Brain pericyte (primary cell): ENCODE measurements around the gene COX17.

Experiments used
- DNase-seq: peaks from one replicate; pipeline ENCODE4 v3.0.0-alpha.2; 2012; ENCODE audit warnings: low read depth, low spot score

The COX17 gene

DNA sequence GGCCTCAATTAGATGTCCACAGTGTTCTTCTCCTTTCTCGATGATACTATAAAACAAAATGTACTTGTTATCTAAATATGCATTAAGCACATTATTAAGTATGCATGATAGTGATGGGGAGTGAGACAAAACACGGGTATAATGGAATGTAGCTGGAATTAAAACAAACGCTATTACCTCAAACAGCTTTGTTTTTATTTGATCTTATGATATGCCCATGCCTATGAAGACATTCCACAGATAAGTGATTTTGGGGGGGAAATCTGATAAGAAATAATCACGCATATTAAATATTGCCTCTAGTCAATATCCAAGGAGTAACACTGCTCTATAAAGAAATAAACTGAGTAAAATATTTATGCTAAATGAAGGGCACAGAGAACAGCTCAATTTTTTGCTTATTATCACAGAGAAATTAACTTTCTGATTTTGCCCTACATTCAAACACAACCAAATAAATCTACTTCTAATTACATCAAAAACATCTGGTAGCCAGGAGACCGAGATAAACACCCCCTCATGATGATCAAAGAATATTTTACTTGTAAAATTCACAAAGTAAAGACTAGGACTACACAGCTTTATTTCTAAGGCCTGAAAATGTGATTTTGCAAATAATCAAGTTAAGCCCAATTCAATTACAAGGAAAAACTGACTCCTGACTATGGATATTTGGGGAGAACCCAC, 1.9 kb downstream of the COX17 start:
- DNase-seq: no peak

DNA sequence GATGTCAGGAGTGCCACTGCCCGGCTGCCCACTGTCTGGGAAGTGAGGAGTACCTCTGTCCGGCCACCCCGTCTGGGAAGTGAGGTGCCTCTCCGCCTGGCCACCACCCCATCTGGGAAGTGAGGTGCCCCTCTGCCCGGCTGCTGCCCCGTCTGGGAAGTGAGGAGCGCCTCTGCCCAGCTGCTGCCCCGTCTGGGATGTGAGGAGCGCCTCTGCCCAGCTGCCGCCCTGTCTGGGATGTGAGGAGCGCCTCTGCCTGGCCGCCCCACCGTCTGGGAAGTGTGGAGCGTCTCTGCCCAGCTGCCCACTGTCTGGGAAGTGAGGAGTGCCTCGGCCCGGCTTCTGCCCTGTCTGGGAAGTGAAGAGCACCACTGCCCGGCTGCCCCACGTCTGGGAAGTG, 3.3 kb downstream of the COX17 start:
- no peak for DNase-seq

DNA sequence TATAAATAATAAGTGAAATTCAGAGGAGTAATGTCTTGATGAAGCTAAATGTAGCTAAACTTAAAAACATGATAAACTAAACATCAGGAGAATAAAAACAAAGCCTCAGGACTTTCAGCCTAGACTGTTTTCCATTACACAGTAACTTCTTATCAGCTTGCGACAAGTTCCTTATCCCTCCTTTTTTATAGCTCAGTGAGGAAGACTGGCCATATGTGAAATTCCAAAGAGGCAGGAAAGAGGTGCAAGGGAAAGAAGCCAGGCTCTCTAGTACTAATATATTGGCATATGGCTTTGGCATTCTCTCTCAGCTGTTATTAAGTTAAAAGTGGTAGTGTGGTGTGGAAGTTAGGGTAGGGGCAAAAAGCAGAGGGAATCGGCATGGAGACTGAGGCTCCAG, 4.4 kb downstream of the COX17 start:
- DNase-seq: no peak

DNA sequence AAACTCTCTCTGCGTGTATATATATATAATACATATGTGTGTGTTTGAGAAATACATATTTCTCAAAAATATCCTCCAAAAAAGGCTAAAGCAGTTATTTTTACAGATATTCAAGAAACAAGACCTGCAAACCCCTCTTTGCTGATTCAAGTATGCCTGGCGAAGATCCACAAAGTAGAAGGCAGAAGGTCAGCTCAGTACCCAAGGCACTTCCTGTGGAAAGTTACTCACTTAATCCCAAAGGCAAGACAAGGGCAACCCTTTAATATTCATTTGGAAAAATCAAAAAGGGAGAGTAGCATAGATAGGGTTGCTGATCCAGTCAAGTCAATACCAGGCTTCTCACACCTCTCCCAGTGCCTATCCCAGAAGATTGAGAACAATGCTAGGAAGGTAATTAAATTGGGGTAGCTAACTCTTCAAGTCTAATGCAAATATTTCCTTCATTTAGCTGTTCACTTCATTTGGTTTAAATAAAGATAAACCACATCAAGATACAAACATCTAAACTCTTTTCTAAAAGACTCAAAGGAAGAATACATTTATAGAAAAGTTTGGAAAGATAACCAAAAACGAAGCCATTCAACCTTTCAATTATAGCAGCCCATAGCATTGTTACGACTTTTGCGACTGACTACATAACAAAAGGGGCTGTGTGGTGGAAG, 7.2 kb downstream of the COX17 start:
- no peak for DNase-seq

GRCh38 chr3:119665954-119666559, 11.1 kb downstream of the COX17 start:
- DNase-seq: no peak

DNA sequence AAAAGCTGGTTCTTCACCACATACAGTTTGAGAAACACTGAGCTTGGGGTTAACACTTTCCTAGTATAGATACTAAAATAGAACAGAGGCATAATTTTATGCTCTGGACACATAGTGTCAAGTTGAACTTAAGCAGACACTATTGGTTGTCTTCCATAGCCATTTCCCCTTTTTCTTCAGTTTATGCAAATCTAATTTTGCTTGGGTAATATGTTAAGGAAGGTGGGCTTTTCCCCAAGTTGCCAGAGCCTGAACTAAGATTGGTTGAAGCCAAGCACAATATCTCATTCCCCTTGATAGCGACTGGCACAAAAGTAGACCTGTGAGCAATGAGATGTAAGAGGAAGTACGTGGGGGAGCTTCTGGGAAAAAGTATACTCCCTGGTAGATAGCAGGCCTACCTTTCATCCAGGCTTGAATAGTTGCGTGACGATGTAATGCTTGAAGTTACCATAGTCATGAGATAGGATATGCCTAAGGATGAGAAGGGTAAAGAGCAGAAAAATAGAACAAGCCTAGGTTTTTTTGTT, 12.3 kb downstream of the COX17 start:
- DNase-seq: no peak

- DNase-seq: no peak
Observed at GRCh38 chr3:119664370-119664769, 12.8 kb downstream of the COX17 start.

- DNase-seq: no peak
Observed at GRCh38 chr3:119663885-119664284, 13.3 kb downstream of the COX17 start.

GRCh38 chr3:119662604-119663373, 14.4 kb downstream of the COX17 start:
- no peak for DNase-seq

DNA sequence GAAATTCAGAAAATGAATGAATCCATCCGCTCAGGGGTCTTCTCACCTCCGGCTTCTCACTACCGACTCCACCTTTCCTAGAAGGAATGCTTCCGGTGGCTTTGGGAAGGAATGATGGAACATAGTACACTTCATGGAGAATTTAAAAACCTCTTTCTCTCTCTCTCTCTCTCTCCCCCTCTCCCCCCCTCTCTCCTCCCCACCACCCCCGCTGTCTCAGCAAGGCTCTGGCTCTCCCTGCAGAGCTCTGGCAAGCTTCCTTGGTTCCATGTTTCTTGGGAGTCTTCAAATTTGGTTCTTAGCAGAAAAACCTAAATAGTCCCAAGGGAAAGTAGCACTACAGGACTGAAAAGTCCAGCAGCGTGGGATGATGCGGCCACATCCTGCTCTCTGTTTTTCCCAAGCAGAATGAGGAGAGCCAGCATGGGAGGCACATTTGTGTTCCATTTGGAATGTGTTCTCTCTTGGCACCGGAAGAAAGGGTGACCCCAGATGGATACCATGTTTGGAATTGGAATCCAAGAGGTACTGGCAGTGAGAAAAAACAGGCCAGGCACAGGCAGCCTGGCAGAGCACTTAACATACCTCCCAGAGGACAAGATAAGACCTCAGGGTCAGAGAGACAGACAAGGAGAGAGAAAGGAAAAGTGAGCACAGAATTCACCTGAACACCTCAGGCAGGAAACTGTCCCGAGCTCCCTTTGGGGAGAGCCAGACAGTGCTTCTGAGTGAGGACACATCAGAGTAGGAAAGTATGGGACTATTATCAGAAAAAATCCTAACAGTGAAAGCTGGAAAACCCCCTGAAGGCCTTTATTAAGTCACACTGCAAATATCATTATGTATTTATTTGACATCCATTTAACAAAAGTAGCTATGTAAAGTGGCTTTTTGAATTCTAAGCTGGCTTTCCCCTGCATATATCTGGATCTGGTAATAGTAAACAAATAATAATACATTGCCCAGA, 16.4 kb downstream of the COX17 start, which contains the start of gene POPDC2:
Gene POPDC2 (minus strand): TSS at position 116 of the 967 bp plus-strand sequence. CDS start 166 bp downstream, outside the sequence.
- no peak for DNase-seq

DNA sequence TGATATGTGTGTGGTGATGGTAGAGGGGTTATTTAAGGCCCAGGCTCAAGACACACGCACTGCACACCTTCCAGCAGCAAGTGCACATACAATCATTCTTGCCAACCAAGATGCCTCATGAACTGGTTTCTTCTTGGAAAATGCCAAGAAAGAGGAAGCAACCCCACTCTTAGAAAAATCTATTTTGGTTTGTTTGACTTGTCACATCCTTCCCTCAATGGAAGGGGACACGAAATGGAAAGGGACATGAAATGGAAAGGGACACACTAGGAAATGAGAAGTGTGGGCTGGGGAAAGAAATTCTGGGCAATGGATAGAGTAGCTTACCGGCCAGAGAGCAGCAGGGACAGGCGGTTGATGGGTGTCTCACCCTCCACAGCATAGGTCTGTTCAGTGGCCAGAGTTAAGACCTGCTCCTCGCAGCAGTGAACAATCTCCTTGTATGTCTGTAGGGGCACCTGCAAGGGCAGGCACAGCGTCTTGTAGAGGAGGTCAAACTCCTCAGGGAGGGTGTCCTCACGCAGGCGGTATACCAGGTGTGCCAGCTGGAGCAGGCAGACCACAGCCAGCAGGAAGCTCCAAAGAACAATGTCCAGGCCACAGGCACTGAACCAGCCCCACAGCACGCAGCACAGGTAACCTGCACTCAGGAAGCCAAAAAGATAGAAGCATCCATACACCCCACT, 17.5 kb downstream of the COX17 start:
- no peak for DNase-seq

- DNase-seq: no peak
Observed at GRCh38 chr3:119658994-119659393, 18.2 kb downstream of the COX17 start.

DNA sequence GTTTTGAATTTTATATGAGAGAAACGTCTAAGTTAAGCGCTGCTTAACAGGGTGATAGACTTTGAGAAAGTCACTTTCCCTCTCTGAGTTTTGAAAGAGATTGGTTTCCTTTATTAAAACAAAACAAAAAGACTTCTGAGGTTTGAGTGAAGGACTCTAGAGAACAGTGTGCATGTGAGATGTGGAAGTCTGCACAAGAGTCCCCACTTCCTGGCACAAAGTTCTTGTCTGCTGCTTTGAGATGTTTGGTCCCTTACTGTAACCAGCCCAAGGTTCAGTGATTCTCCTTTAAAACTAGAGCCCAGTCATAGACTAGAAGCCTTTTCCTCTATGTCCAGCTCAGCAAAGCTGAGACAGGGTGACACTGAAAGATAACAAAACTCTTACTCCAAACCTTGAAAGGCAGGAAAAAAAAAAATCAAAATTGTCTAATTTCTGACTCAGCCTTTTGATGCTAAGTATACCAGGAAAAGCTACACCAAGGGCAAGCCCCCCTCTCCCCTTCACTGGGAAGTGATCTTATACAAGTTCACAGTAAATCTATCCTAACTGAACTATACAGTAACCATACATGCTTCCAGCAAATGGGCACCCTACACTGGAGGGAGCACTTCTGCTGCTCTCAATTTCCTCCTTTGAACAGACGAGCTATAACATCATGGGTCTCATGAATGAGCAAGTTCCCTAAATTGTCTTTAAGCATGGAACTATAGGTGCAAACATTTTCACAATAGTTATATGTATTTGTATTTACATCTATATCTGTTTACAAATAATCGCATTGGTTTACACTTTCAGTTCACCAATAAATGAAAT, 19.1 kb downstream of the COX17 start:
- DNase-seq: no peak

- no peak for DNase-seq
Observed at GRCh38 chr3:119653876-119654275, 23.3 kb downstream of the COX17 start.

GRCh38 chr3:119652306-119653033, 24.7 kb downstream of the COX17 start:
- no peak for DNase-seq

DNA sequence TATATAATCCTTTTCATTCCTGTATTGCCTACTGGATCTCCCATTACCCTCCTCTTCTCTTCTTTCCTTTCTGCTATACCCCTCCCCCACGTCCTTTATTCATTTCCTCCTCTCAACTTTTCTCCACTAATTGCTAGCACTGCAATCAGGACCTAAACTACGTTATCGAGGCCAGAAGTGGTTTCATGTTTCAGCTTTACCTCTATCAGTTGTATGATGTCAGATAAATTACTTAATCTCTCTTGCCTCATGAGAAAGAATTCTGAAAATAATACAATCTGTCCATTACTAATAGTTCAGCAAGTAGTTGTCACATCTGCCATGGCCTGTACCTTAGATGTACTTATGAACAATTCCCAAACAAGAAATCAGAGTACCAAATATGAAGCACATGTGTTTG, 27.4 kb downstream of the COX17 start:
- no peak for DNase-seq

- DNase-seq: no peak
Observed at GRCh38 chr3:119647843-119648575, 29.2 kb downstream of the COX17 start.

DNA sequence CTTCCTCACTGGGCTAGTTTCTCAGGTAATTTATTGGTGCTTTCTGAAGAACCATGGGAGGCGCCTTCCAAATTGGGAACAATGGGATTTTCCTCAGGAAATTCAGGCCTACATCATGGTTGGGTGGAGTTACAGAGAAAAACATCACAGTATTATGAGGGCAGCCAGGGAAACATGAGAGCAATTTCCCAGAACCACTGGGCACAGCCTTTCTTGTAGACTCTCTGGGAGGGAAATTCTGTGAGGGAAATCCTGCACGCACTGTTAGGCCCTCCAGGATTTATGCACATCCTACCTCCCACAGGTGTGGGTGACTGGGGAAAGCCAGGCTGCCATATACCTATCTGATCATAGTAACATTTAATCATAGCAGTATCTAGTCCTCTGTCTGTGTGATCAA, 30.0 kb downstream of the COX17 start:
- no peak for DNase-seq
